Measurements from ENCODE around the gene SAMMSON. TPM values are rescaled to one million over a fixed set of nuclear protein-coding genes. Genes with fewer than 3 reads are reported as not detected.

Gene SAMMSON
- total RNA-seq, 1 experiment from 2014 or later: not detected

DNA sequence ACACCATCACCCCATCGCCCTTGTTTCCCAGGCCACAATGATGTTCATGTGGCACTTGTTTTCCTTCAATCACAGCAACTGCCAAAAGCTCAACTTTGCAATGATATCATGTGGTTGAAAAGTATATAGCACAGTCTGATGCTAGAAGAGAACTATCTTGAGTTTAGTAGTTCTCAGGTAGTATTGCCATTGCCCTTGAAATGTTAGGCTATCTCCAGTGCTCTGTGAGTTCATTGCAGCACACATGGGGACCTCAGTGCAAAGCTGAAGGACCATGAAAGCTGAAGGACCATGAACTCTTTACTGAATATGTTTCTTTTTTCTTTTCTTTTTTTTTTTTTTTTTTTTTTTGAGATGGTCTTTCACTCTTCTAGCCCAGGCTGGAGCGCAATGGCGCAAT, 35.9 kb upstream of the SAMMSON start:
- no peaks in the 10 kb centered on the region for H3K9me3 Mint-ChIP-seq (ENCODE audit: unreplicated experiment)
- intact Hi-C loops (cut with micrococcal nuclease): no loop called here
- no peaks in the 10 kb centered on the region for H3K4me1 Mint-ChIP-seq (ENCODE audit: insufficient read depth, unreplicated experiment)
- no peak overlapping the region for H3K27ac Mint-ChIP-seq (ENCODE audit: low read depth, unreplicated experiment)
- no peak for DNase-seq (ENCODE audit: unreplicated experiment)
- CTCF ChIA-PET: interaction anchor here (0.6 kb wide), 1 partner anchor 827 kb away, joined by 3 read pairs; no protein-coding TSS in a partner anchor
- POLR2A ChIA-PET: no interaction called here
- H3K27me3 Mint-ChIP-seq (ENCODE audit: insufficient read depth, unreplicated experiment): no peaks in the 10 kb centered on the region
- peaks cover 7% of the 10 kb centered on the region for H3K36me3 Mint-ChIP-seq (ENCODE audit: insufficient read depth, unreplicated experiment)
- H3K4me3 Mint-ChIP-seq (ENCODE audit: unreplicated experiment): no peak overlapping the region
- TF ChIP-seq CTCF (IDR thresholded peaks at IDR 0.05; ENCODE audit: unreplicated experiment): no peak
- no TSS peak for BruUV-seq (replicated peaks)

DNA sequence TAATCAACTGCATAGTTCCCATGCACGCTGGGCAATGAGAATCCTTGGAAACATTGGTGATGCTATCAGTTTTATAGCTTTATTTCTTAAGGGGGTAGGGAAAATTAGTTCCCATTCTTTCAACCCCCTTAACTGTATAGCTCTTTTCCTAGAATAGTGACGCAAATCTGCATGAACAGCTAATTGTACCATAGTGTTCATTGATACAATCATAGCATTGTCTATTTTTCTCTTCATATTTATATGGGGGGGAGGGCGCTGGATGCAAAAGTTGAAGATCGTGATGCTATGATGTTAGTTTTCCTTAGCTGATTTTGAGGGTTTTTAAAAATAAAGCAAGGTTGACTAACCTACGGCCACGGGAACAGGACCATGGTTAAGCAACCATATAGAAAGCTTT, 32.4 kb upstream of the SAMMSON start:
- H3K4me1 Mint-ChIP-seq (ENCODE audit: insufficient read depth, unreplicated experiment): no peaks in the 10 kb centered on the region
- ChIA-PET POLR2A (no interaction called here), CTCF (interaction anchor here (0.6 to 1.8 kb wide), 2 partner anchors 20 to 23 kb away, joined by 3 to 6 read pairs; no protein-coding TSS in a partner anchor)
- no peaks in the 10 kb centered on the region for H3K27me3 Mint-ChIP-seq (ENCODE audit: insufficient read depth, unreplicated experiment)
- TF ChIP-seq CTCF (IDR thresholded peaks at IDR 0.05; ENCODE audit: unreplicated experiment): no peak
- DNase-seq (ENCODE audit: unreplicated experiment): no peak
- intact Hi-C loops (cut with micrococcal nuclease): no loop called here
- no TSS peak for BruUV-seq (replicated peaks)
- H3K9me3 Mint-ChIP-seq (ENCODE audit: unreplicated experiment): no peaks in the 10 kb centered on the region
- H3K36me3 Mint-ChIP-seq (ENCODE audit: insufficient read depth, unreplicated experiment): no peaks in the 10 kb centered on the region
- H3K4me3 Mint-ChIP-seq (ENCODE audit: unreplicated experiment): no peak overlapping the region
- no peak overlapping the region for H3K27ac Mint-ChIP-seq (ENCODE audit: low read depth, unreplicated experiment)

DNA sequence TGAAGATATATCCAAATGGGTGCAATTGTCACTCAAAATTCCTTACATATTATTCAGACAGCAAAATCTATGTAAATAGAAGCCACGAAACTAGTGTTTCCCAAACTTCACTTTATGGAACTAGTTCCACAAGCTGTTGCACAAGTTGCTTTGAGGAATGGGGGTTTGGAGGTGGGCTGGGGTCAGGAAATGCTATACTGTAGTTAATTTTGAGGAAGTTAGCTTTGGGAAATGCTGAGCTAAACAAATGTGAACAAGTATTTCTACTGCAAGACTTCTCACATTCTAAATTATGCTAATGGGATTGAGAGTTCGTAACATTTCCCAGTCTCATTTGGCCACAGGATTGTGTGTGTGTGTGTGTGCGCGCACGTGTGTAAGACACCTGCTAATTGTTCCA, 28.7 kb upstream of the SAMMSON start:
- Mint-ChIP-seq H3K4me3 (ENCODE audit: unreplicated experiment) (no peak overlapping the region), H3K4me1 (ENCODE audit: insufficient read depth, unreplicated experiment) (no peaks in the 10 kb centered on the region), H3K27me3 (ENCODE audit: insufficient read depth, unreplicated experiment) (no peaks in the 10 kb centered on the region), H3K27ac (ENCODE audit: low read depth, unreplicated experiment) (no peak overlapping the region), H3K9me3 (ENCODE audit: unreplicated experiment) (no peaks in the 10 kb centered on the region), H3K36me3 (ENCODE audit: insufficient read depth, unreplicated experiment) (no peaks in the 10 kb centered on the region)
- TF ChIP-seq CTCF (IDR thresholded peaks at IDR 0.05; ENCODE audit: unreplicated experiment): no peak
- intact Hi-C loops (cut with micrococcal nuclease): no loop called here
- no TSS peak for BruUV-seq (replicated peaks)
- ChIA-PET CTCF (interaction anchor here (1.2 kb wide), 1 partner anchor 280 kb away, joined by 3 read pairs; no protein-coding TSS in a partner anchor), POLR2A (no interaction called here)
- DNase-seq (ENCODE audit: unreplicated experiment): no peak

DNA sequence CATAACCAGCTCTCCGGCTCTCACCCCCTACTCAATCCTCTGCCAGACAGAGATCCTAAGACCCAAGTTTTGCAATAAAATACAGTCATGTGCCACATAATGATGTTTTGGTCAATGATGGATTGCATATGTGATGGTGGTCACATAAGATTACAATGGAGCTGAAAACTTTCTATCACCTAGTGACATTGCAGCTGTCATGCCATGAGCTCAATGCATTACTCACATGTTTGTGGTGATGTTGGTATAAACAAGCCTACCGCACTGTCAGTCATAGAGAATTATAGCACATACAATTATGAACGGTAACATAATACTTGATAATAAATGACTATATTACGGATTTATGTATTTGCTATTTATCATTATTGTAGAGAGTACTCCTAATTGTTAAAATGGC, 26.9 kb upstream of the SAMMSON start:
- intact Hi-C loops (cut with micrococcal nuclease): no loop called here
- no TSS peak for BruUV-seq (replicated peaks)
- no peaks in the 10 kb centered on the region for H3K9me3 Mint-ChIP-seq (ENCODE audit: unreplicated experiment)
- TF ChIP-seq CTCF (IDR thresholded peaks at IDR 0.05; ENCODE audit: unreplicated experiment): no peak
- H3K4me3 Mint-ChIP-seq (ENCODE audit: unreplicated experiment): no peak overlapping the region
- H3K4me1 Mint-ChIP-seq (ENCODE audit: insufficient read depth, unreplicated experiment): no peaks in the 10 kb centered on the region
- POLR2A ChIA-PET: no interaction called here
- H3K36me3 Mint-ChIP-seq (ENCODE audit: insufficient read depth, unreplicated experiment): no peaks in the 10 kb centered on the region
- H3K27me3 Mint-ChIP-seq (ENCODE audit: insufficient read depth, unreplicated experiment): no peaks in the 10 kb centered on the region
- no peak overlapping the region for H3K27ac Mint-ChIP-seq (ENCODE audit: low read depth, unreplicated experiment)
- no peak for DNase-seq (ENCODE audit: unreplicated experiment)
- CTCF ChIA-PET: no interaction called here

Measured in MCF 10A (cell line).